Measurements from ENCODE around the gene MANSC1. TPM values are rescaled to one million over a fixed set of nuclear protein-coding genes. Genes with fewer than 3 reads are reported as not detected.
A peak's percentile ranks its signal among the peaks of the same experiment; 100 is the strongest.

MANSC1 gene
- total RNA-seq (1 to 10 TPM in 2 of 5 donors, under 1 TPM in 3; 0.16 to 1.6 (median 0.96) TPM), total RNA-seq (0 to 2.0 (median 0.46) reads per million in 29 experiments)
- 0.53 TPM for total RNA-seq (2013)

DNA sequence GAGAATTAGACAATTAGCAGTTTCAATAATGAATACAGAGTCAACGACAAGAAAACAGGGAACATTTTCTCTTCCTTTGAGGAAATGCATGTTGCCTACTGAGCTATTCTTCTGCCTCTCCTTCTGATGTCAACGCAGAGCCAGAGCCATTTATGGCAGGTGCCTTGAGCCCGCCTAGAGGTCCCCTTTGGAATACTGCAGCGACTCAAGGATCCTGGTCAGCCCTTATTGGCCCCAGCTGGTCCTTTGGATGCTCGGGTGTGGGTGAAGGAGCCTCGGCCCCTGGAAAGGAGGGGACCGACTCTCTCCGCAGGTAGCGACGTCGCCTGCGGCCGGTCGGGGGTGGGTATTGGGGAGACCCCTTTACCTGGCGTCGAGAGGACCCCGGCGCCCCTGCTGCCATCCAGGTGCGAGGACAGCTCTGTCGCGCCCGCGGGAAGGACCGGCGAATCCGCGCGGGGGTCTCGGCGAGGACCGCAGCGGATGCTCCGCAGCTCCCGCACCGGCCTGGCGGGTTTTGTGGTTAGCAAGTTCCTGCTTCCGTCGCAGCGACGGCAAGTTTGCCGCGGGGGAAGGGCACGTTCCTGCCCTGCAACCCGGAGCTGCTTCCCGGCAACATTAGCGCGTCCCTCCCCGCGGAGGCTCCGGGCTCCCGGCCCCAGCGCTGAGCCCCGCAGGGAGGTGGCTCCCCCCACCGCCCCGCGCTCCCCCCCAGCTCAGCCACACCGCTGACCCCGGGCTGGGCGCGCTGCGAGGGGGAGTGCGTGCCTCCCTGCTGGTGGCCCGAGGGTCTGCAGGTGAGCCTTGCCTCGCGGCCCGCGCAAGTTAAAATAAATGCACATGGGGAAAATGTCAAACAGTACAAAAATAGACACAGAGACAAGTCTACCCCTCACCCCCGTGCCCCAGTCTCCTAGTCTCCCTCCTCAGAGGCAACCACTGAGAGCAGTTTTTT is at the start of gene MANSC1:
Gene MANSC1, minus strand, starts transcription at position 532 of the 955 bp plus-strand sequence. CDS start 6,928 bp downstream, outside the sequence.
- Histone ChIP-seq H3K4me3 (ENCODE audit: control insufficient read depth in 1 of 2, extremely low read depth in 1 of 2, low read length in 1 of 2) (peak within 1 kb of the TSS; percentile 53 to 62), H3K27ac (ENCODE audit: low read length) (peak within 1 kb of the TSS; percentile 72), H3K9me3 (no peaks in the 10 kb centered on the region), H3K36me3 (ENCODE audit: control insufficient read depth in 2 of 2, extremely low read depth in 1 of 2, insufficient read depth in 1 of 2, low read length in 1 of 2) (no peaks in the 10 kb centered on the region), H3K27me3 (replicated peaks in 1 of 2; ENCODE audit: control insufficient read depth in 2 of 2, extremely low read depth in 1 of 2, insufficient read depth in 2 of 2, low read length in 1 of 2) (no peaks in the 10 kb centered on the region), H3K4me1 (ENCODE audit: control insufficient read depth in 1 of 2, extremely low read depth in 1 of 2, insufficient read depth in 2 of 2, low read length in 2 of 2) (peaks cover 15 to 19% of the 10 kb centered on the region in 2 experiments)
- Mint-ChIP-seq H3K4me1 (peaks cover 33 to 50% (median 38%) of the 10 kb centered on the region in 3 donors), H3K36me3 (no peaks in the 10 kb centered on the region), H3K4me3 (peak within 1 kb of the TSS; percentile 68 to 75 (median 68)), H3K9me3 (peaks cover 0 to 4% (median 0%) of the 10 kb centered on the region in 3 donors), H3K27ac (peak within 1 kb of the TSS; percentile 81 to 84), H3K27me3 (no peaks in the 10 kb centered on the region)
- ATAC-seq (replicated peaks in 1 of 4) (peak; percentile 73 to 79 (median 76)), DNase-seq (peak; percentile 18 to 70 (median 51))
- POLR2A ChIA-PET: interaction anchor here (0.6 to 0.7 kb wide), 8 partner anchors 9 to 1874 kb away, joined by 3 to 9 read pairs (median 4); no protein-coding TSS in a partner anchor
- CTCF ChIA-PET: interaction anchor here (0.5 to 1.5 kb wide), 8 partner anchors 8 to 703 kb away, joined by 3 to 4 read pairs (median 3); no protein-coding TSS in a partner anchor
- WGBS (ENCODE audit: insufficient coverage): 5% methylated on average over 59 of the region's 68 CpGs

DNA sequence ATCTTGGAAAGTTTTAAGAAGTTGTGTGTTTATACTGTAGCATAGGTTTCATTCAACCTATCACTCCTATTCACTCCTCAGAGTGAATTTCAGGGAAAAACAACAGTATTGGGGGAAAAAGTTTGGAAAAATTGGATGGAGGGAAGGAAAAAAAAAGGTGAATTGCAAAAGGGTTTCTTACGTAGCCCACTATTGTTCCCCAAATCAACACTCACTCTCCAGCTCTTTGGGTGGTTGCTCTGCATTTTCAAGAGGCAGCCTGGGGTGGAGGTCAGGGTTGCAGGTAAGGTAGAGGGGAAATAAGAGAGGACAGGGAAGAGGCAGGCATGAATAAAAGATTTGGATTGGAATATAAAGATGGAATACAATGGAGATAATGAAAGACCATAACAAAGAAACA is 49.1 kb upstream of the MANSC1 start:
- Mint-ChIP-seq H3K4me3 (no peak overlapping the region), H3K27ac (peak overlapping the region in 1 of 2 donors; percentile 18)
- DNase-seq: no peak

DNA sequence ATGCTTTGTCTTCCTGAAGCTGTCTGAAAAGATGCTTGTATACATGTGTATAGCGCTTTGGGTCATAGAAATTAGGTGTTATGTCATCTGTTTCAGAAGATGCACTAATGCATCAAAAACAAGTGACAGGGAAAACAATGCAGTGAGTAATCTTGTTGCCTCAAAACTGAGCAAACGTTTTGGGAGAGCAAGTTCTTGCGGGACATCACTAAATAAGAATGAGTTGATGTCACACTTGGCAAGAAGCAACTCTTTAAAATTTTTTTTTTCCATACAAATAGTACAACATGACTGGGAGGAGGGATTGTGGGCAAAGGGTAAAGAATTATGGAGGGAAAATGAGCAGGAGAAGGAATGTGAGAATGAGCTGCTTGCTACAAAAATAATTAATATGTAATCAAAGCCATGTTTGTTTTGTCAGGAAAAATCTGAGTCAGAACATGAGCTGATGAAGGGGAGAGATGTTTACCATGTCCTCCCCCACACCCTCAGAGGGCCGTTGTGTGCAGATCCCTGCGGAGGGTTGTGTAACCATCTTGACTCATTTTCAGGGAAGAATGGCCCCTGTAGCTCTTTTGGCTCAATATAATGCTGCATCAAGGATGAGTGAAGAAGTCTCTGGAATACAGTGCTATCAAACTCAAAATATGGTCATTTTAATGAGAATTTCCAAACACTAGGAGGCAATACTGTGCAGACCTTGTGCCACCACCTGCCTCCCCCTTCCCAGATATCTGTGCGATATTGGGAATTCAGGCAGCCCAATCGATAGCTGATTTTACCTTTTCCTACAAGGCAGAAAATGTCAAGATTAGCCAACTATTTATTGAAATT is 48.2 kb upstream of the MANSC1 start:
- H3K36me3 ChIP-seq (ENCODE audit: control insufficient read depth in 2 of 2, extremely low read depth in 1 of 2, insufficient read depth in 1 of 2, low read length in 1 of 2): peaks cover 0 to 3% of the 10 kb centered on the region in 2 donors
- Mint-ChIP-seq H3K27ac (peak overlapping the region in 1 of 2 donors; percentile 28), H3K27me3 (no peaks in the 10 kb centered on the region), H3K4me1 (peaks cover 28 to 60% (median 59%) of the 10 kb centered on the region in 3 donors), H3K4me3 (no peak overlapping the region), H3K36me3 (peaks cover 45% of the 10 kb centered on the region), H3K9me3 (peaks cover 0 to 8% (median 6%) of the 10 kb centered on the region in 3 donors)
- no peak overlapping the region for H3K27ac ChIP-seq (ENCODE audit: low read length)
- no peaks in the 10 kb centered on the region for H3K27me3 ChIP-seq (replicated peaks in 1 of 2; ENCODE audit: control insufficient read depth in 2 of 2, extremely low read depth in 1 of 2, insufficient read depth in 2 of 2, low read length in 1 of 2)
- H3K4me1 ChIP-seq (ENCODE audit: control insufficient read depth in 1 of 2, extremely low read depth in 1 of 2, insufficient read depth in 2 of 2, low read length in 2 of 2): peaks cover 0 to 4% of the 10 kb centered on the region in 2 experiments
- WGBS (ENCODE audit: insufficient coverage): 100% methylated on average over 1 of the region's 7 CpGs
- H3K4me3 ChIP-seq (ENCODE audit: control insufficient read depth in 1 of 2, extremely low read depth in 1 of 2, low read length in 1 of 2): no peak overlapping the region
- POLR2A ChIA-PET: interaction anchor here (0.6 to 1.1 kb wide), 3 partner anchors 21 to 83 kb away, joined by 3 to 4 read pairs (median 3); no protein-coding TSS in a partner anchor
- no peak for DNase-seq
- CTCF ChIA-PET: no interaction called here
- ATAC-seq (replicated peaks in 1 of 4): no peak
- H3K9me3 ChIP-seq: no peaks in the 10 kb centered on the region

More for the DNA sequence above, 49.1 kb upstream of the MANSC1 start:
- POLR2A ChIA-PET: interaction anchor here in 1 of 2 donors (0.6 kb wide), 1 partner anchor 34 kb away, joined by 6 read pairs; no protein-coding TSS in a partner anchor
- Histone ChIP-seq H3K4me1 (ENCODE audit: control insufficient read depth in 1 of 2, extremely low read depth in 1 of 2, insufficient read depth in 2 of 2, low read length in 2 of 2) (no peaks in the 10 kb centered on the region), H3K27ac (ENCODE audit: low read length) (no peak overlapping the region), H3K9me3 (no peaks in the 10 kb centered on the region), H3K36me3 (ENCODE audit: control insufficient read depth in 2 of 2, extremely low read depth in 1 of 2, insufficient read depth in 1 of 2, low read length in 1 of 2) (peaks cover 0 to 3% of the 10 kb centered on the region in 2 donors), H3K27me3 (replicated peaks in 1 of 2; ENCODE audit: control insufficient read depth in 2 of 2, extremely low read depth in 1 of 2, insufficient read depth in 2 of 2, low read length in 1 of 2) (no peaks in the 10 kb centered on the region), H3K4me3 (ENCODE audit: control insufficient read depth in 1 of 2, extremely low read depth in 1 of 2, low read length in 1 of 2) (no peak overlapping the region)
- no peak for ATAC-seq (replicated peaks in 1 of 4)
- WGBS (ENCODE audit: insufficient coverage): no CpG with 5 or more reads among the region's 1 CpG
- peaks cover 37 to 63% (median 63%) of the 10 kb centered on the region in 3 donors for H3K4me1 Mint-ChIP-seq
- H3K9me3 Mint-ChIP-seq: peaks cover 0 to 8% (median 6%) of the 10 kb centered on the region in 3 donors
- CTCF ChIA-PET: interaction anchor here in 1 of 2 donors (0.6 kb wide), 1 partner anchor 221 kb away, joined by 3 read pairs; no protein-coding TSS in a partner anchor
- H3K27me3 Mint-ChIP-seq: no peaks in the 10 kb centered on the region
- peaks cover 50% of the 10 kb centered on the region for H3K36me3 Mint-ChIP-seq

DNA sequence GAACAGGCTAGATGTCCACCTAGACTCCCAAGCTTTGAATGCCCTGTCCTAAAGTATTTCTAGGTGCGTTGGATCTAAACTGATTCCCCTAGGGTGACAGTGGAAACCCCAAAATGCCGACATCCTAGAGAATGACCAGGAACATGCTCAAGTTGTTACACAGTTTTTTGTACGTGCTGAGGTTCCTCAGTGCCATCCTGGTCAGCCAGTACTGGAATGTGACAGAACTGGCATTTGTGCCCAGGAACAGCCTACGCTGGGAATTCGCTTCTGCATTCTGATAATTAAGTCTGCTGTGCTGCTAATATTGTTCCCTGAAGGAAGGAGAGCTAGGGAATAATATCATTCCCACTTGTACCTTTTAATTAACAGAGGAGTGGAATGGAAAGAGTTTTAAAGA is 47.1 kb upstream of the MANSC1 start:
- ChIA-PET CTCF (interaction anchor here in 1 of 2 donors (0.6 kb wide), 1 partner anchor 224 kb away, joined by 6 read pairs; no protein-coding TSS in a partner anchor), POLR2A (interaction anchor here in 1 of 2 donors (0.7 to 1.1 kb wide), 2 partner anchors 9 to 84 kb away, joined by 4 read pairs; no protein-coding TSS in a partner anchor)
- H3K36me3 Mint-ChIP-seq: peaks cover 44% of the 10 kb centered on the region
- peaks cover 0 to 3% of the 10 kb centered on the region in 2 donors for H3K36me3 ChIP-seq (ENCODE audit: control insufficient read depth in 2 of 2, extremely low read depth in 1 of 2, insufficient read depth in 1 of 2, low read length in 1 of 2)
- H3K4me1 ChIP-seq (ENCODE audit: control insufficient read depth in 1 of 2, extremely low read depth in 1 of 2, insufficient read depth in 2 of 2, low read length in 2 of 2): peaks cover 0 to 4% of the 10 kb centered on the region in 2 experiments
- peaks cover 0 to 8% (median 6%) of the 10 kb centered on the region in 3 donors for H3K9me3 Mint-ChIP-seq
- peaks cover 26 to 54% (median 51%) of the 10 kb centered on the region in 3 donors for H3K4me1 Mint-ChIP-seq
- no peaks in the 10 kb centered on the region for H3K27me3 Mint-ChIP-seq
- H3K27ac Mint-ChIP-seq: peak overlapping the region in 1 of 2 donors; percentile 39
- ATAC-seq (replicated peaks in 1 of 4) (no peak), DNase-seq (no peak)
- no peak overlapping the region for H3K4me3 Mint-ChIP-seq
- H3K4me3 ChIP-seq (ENCODE audit: control insufficient read depth in 1 of 2, extremely low read depth in 1 of 2, low read length in 1 of 2): no peak overlapping the region
- 100% methylated on average over 2 of the region's 5 CpGs for WGBS (ENCODE audit: insufficient coverage)
- no peaks in the 10 kb centered on the region for H3K27me3 ChIP-seq (replicated peaks in 1 of 2; ENCODE audit: control insufficient read depth in 2 of 2, extremely low read depth in 1 of 2, insufficient read depth in 2 of 2, low read length in 1 of 2)
- no peaks in the 10 kb centered on the region for H3K9me3 ChIP-seq
- no peak overlapping the region for H3K27ac ChIP-seq (ENCODE audit: low read length)

DNA sequence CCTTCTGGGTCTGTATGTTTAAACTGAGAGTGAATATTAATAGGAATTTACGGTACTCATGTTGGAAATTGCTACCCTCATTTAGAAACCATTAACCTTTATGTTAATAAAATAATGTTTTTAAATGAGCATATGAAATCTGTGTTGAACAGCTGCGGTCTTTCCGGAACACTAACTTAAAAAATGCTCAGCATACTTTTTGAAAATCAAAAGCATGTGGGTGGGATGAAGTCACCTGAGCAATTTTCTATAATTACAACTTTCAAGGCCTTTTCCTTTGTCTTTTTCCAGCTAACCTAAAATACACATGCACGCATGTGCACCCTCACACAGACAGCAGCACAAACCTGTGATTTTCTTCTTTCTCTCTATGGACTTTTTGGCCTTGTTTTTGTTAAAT is 46.7 kb upstream of the MANSC1 start:
- peaks cover 44% of the 10 kb centered on the region for H3K36me3 Mint-ChIP-seq
- DNase-seq (no peak), ATAC-seq (replicated peaks in 1 of 4) (no peak)
- Histone ChIP-seq H3K4me3 (ENCODE audit: control insufficient read depth in 1 of 2, extremely low read depth in 1 of 2, low read length in 1 of 2) (no peak overlapping the region), H3K4me1 (ENCODE audit: control insufficient read depth in 1 of 2, extremely low read depth in 1 of 2, insufficient read depth in 2 of 2, low read length in 2 of 2) (peaks cover 0 to 4% of the 10 kb centered on the region in 2 experiments), H3K27me3 (replicated peaks in 1 of 2; ENCODE audit: control insufficient read depth in 2 of 2, extremely low read depth in 1 of 2, insufficient read depth in 2 of 2, low read length in 1 of 2) (no peaks in the 10 kb centered on the region), H3K36me3 (ENCODE audit: control insufficient read depth in 2 of 2, extremely low read depth in 1 of 2, insufficient read depth in 1 of 2, low read length in 1 of 2) (peaks cover 0 to 3% of the 10 kb centered on the region in 2 donors), H3K9me3 (no peaks in the 10 kb centered on the region), H3K27ac (ENCODE audit: low read length) (no peak overlapping the region)
- no peaks in the 10 kb centered on the region for H3K27me3 Mint-ChIP-seq
- ChIA-PET CTCF (no interaction called here), POLR2A (interaction anchor here (0.6 to 0.7 kb wide), 2 partner anchors 10 to 42 kb away, joined by 4 to 10 read pairs; no protein-coding TSS in a partner anchor)
- peaks cover 26 to 53% (median 52%) of the 10 kb centered on the region in 3 donors for H3K4me1 Mint-ChIP-seq
- no CpG with 5 or more reads among the region's 4 CpGs for WGBS (ENCODE audit: insufficient coverage)
- peaks cover 0 to 8% (median 6%) of the 10 kb centered on the region in 3 donors for H3K9me3 Mint-ChIP-seq
- H3K27ac Mint-ChIP-seq: peak overlapping the region in 1 of 2 donors; percentile 39
- no peak overlapping the region for H3K4me3 Mint-ChIP-seq

All from T-cell (primary cell).